Mesothelial cell of epicardium (in vitro differentiated cells): ENCODE data around the gene CHD2. TPM values are rescaled to one million over a fixed set of nuclear protein-coding genes. Genes with fewer than 3 reads are reported as not detected.

Source experiments
- DNase-seq, 2 experiments: peaks; one replicate each; pipeline ENCODE4 v3.0.0; 2021; ENCODE audit warnings: low spot score in 2 of 2; ENCODE audit not compliant: unreplicated experiment in 2 of 2
- H3K27ac Mint-ChIP-seq: 2 replicates; pipeline ENCODE4 v1.8.0; 2021; ENCODE audit warnings: mixed read lengths
- H3K27me3 Mint-ChIP-seq: 2 replicates; pipeline ENCODE4 v1.8.0; 2021; ENCODE audit warnings: low read depth, mixed read lengths
- H3K36me3 Mint-ChIP-seq: 2 replicates; pipeline ENCODE4 v1.8.0; 2021; ENCODE audit warnings: mixed read lengths
- H3K4me1 Mint-ChIP-seq: 2 replicates; pipeline ENCODE4 v1.8.0; 2021; ENCODE audit warnings: mixed read lengths
- H3K4me3 Mint-ChIP-seq: 2 replicates; pipeline ENCODE4 v1.8.0; 2021; ENCODE audit warnings: mild to moderate bottlenecking, moderate library complexity, mixed read lengths
- H3K9me3 Mint-ChIP-seq: 2 replicates; pipeline ENCODE4 v1.8.0; 2021; ENCODE audit warnings: mixed read lengths
- CTCF ChIP-seq: fragments of 200-600 bp; sonication (generic); IDR thresholded peaks from one replicate; pipeline ENCODE4 v1.5.0; 2021; ENCODE audit warnings: antibody characterized with exemption; ENCODE audit not compliant: unreplicated experiment
- total RNA-seq: library from RNA; stranded (reverse); gene quantifications from 3 replicates; pipeline ENCODE4 v1.2.1, GENCODE V29; 2021

Gene CHD2
- total RNA-seq, 1 donor from 2014 or later, result 178 TPM

GRCh38 chr15:92936138-92936537 is 36.0 kb downstream of the CHD2 start:
- H3K9me3 Mint-ChIP-seq, result no peaks in the 10 kb centered on the region
- no peak for DNase-seq
- no peak overlapping the region for H3K27ac Mint-ChIP-seq
- H3K36me3 Mint-ChIP-seq, result peaks cover 44% of the 10 kb centered on the region
- peaks cover 32% of the 10 kb centered on the region for H3K4me1 Mint-ChIP-seq
- TF ChIP-seq CTCF, result no peak
- no peaks in the 10 kb centered on the region for H3K27me3 Mint-ChIP-seq
- no peak overlapping the region for H3K4me3 Mint-ChIP-seq

GRCh38 chr15:92936693-92937092 is 36.6 kb downstream of the CHD2 start:
- Mint-ChIP-seq H3K4me1 (peaks cover 32% of the 10 kb centered on the region), H3K27ac (no peak overlapping the region), H3K36me3 (peaks cover 48% of the 10 kb centered on the region), H3K27me3 (no peaks in the 10 kb centered on the region), H3K9me3 (no peaks in the 10 kb centered on the region), H3K4me3 (no peak overlapping the region)
- DNase-seq, result no peak
- no peak for TF ChIP-seq CTCF

GRCh38 chr15:92937901-92938300 is 37.8 kb downstream of the CHD2 start:
- no peaks in the 10 kb centered on the region for H3K9me3 Mint-ChIP-seq
- H3K4me3 Mint-ChIP-seq, result no peak overlapping the region
- H3K4me1 Mint-ChIP-seq, result peaks cover 39% of the 10 kb centered on the region
- peak overlapping the region; percentile 25 for H3K27ac Mint-ChIP-seq
- DNase-seq, result no peak
- H3K27me3 Mint-ChIP-seq, result no peaks in the 10 kb centered on the region
- H3K36me3 Mint-ChIP-seq, result peaks cover 53% of the 10 kb centered on the region
- TF ChIP-seq CTCF, result no peak

GRCh38 chr15:92938387-92938786 is 38.3 kb downstream of the CHD2 start:
- H3K9me3 Mint-ChIP-seq, result no peaks in the 10 kb centered on the region
- peak overlapping the region; percentile 76 for H3K27ac Mint-ChIP-seq
- peaks cover 41% of the 10 kb centered on the region for H3K4me1 Mint-ChIP-seq
- no peak overlapping the region for H3K4me3 Mint-ChIP-seq
- DNase-seq, result no peak
- peaks cover 52% of the 10 kb centered on the region for H3K36me3 Mint-ChIP-seq
- peak; percentile 62 for TF ChIP-seq CTCF
- no peaks in the 10 kb centered on the region for H3K27me3 Mint-ChIP-seq

GRCh38 chr15:92941668-92942067 is 41.5 kb downstream of the CHD2 start:
- Mint-ChIP-seq H3K27ac (peak overlapping the region; percentile 4), H3K4me1 (peaks cover 34% of the 10 kb centered on the region), H3K4me3 (no peak overlapping the region), H3K36me3 (peaks cover 52% of the 10 kb centered on the region), H3K9me3 (peaks cover 7% of the 10 kb centered on the region), H3K27me3 (no peaks in the 10 kb centered on the region)
- no peak for TF ChIP-seq CTCF
- no peak for DNase-seq

- no peak for DNase-seq
- TF ChIP-seq CTCF, result no peak
- Mint-ChIP-seq H3K9me3 (peaks cover 15% of the 10 kb centered on the region), H3K27me3 (no peaks in the 10 kb centered on the region), H3K36me3 (peaks cover 63% of the 10 kb centered on the region), H3K27ac (peak overlapping the region; percentile 28), H3K4me1 (peaks cover 29% of the 10 kb centered on the region), H3K4me3 (no peak overlapping the region)
Measured at GRCh38 chr15:92942706-92943105, 42.6 kb downstream of the CHD2 start.
